Naive thymus-derived CD4-positive, alpha-beta T cell (primary cell): ENCODE results near the gene EPHX1. TPM values are rescaled to one million over a fixed set of nuclear protein-coding genes. Genes with fewer than 3 reads are reported as not detected.

Source experiments
- ATAC-seq: fragments of 150-1000 bp; cut with Tn5 transposase; 2 replicates; pipeline ENCODE4 v1.10.0; 2021; ENCODE audit warnings: mild to moderate bottlenecking, moderate library complexity
- CTCF ChIA-PET: fragments of 350-600 bp; sonication (Branson Sonifier 250); formaldehyde crosslinking; loops from one replicate; lab custom pipeline; 2021; ENCODE audit warnings: antibody characterized with exemption; lab: Charles Lee
- POLR2A ChIA-PET: fragments of 350-600 bp; sonication (Branson Sonifier 250); formaldehyde crosslinking; loops from one replicate; lab custom pipeline; 2021; ENCODE audit warnings: antibody characterized with exemption, inconsistent platforms; lab: Charles Lee
- DNase-seq, 9 donors: peaks; one replicate each; pipeline versions ENCODE4 v3.0.0 to v3.0.0-alpha.2; 2020 to 2022; ENCODE audit warnings: mixed read lengths in 1 of 9
- H3K27ac ChIP-seq: one replicate; pipeline ENCODE4 v1.7.0; 2013; ENCODE audit warnings: mild to moderate bottlenecking, low read depth, low read length, moderate library complexity
- H3K27me3 ChIP-seq, 2 donors: one replicate each; pipeline ENCODE4 v1.7.0; 2013; ENCODE audit warnings: low read length in 2 of 2, mild to moderate bottlenecking in 2 of 2, moderate library complexity in 2 of 2; ENCODE audit not compliant: control insufficient read depth in 2 of 2, insufficient read depth in 2 of 2
- H3K36me3 ChIP-seq, 3 experiments: 1 replicate in 2 of 3; 2 replicates in 1 of 3; pipeline ENCODE4 v1.7.0; 2013; ENCODE audit warnings: low read length in 3 of 3, mild to moderate bottlenecking in 3 of 3, moderate library complexity in 1 of 3; ENCODE audit not compliant: insufficient read depth in 3 of 3, control insufficient read depth in 2 of 3
- H3K4me1 ChIP-seq, 2 donors: one replicate each; pipeline ENCODE4 v1.7.0; 2013; ENCODE audit warnings: low read length in 2 of 2, mild to moderate bottlenecking in 2 of 2, moderate library complexity in 1 of 2; ENCODE audit not compliant: control insufficient read depth in 2 of 2, insufficient read depth in 2 of 2
- H3K4me3 ChIP-seq: 2 replicates; pipeline ENCODE4 v1.7.0; 2013; ENCODE audit warnings: mild to moderate bottlenecking, low read length
- H3K9me3 ChIP-seq, 3 experiments: 1 replicate in 2 of 3; 2 replicates in 1 of 3; pipeline ENCODE4 v1.7.0; 2013; ENCODE audit warnings: low read length in 3 of 3; ENCODE audit not compliant: control insufficient read depth in 2 of 3
- H3K27ac Mint-ChIP-seq, 9 donors: one replicate each; pipeline ENCODE4 v1.8.0; 2020 to 2022; ENCODE audit warnings: mixed read lengths in 9 of 9, mild to moderate bottlenecking in 8 of 9, moderate library complexity in 5 of 9, inconsistent platforms in 2 of 9
- H3K27me3 Mint-ChIP-seq, 5 donors: one replicate each; pipeline ENCODE4 v1.8.0; 2021 to 2022; ENCODE audit warnings: mixed read lengths in 5 of 5, mild to moderate bottlenecking in 1 of 5
- H3K36me3 Mint-ChIP-seq, 5 donors: one replicate each; pipeline ENCODE4 v1.8.0; 2020 to 2022; ENCODE audit warnings: mixed read lengths in 5 of 5, mild to moderate bottlenecking in 3 of 5, inconsistent platforms in 1 of 5
- H3K4me1 Mint-ChIP-seq, 7 donors: one replicate each; pipeline ENCODE4 v1.8.0; 2020 to 2022; ENCODE audit warnings: mixed read lengths in 7 of 7, mild to moderate bottlenecking in 3 of 7, inconsistent platforms in 1 of 7
- H3K4me3 Mint-ChIP-seq, 10 donors: one replicate each; pipeline ENCODE4 v1.8.0; 2020 to 2022; ENCODE audit warnings: mild to moderate bottlenecking in 10 of 10, mixed read lengths in 10 of 10, moderate library complexity in 6 of 10, inconsistent platforms in 2 of 10
- H3K9me3 Mint-ChIP-seq, 11 donors: one replicate each; pipeline ENCODE4 v1.8.0; 2020 to 2022; ENCODE audit warnings: mixed read lengths in 11 of 11, mild to moderate bottlenecking in 4 of 11, inconsistent platforms in 1 of 11, moderate library complexity in 1 of 11
- intact Hi-C, 2 donors: fragments of 100-400 bp; cut with micrococcal nuclease; formaldehyde crosslinking; loops; one replicate each; pipeline ENCODE4 v1.15.1; 2023
- polyA plus RNA-seq, 2 donors: library from polyadenylated mRNA; unstranded; fragments of 300-500 nt; fragmentation: Illumina TruSeq; gene quantifications; one replicate each; pipeline ENCODE4 v1.2.3, GENCODE V29; 2021
- total RNA-seq, 6 experiments: library from RNA in 5 of 6; stranded (reverse) in 5 of 6; gene quantifications; 1 replicate in 5 of 6; 2 replicates in 1 of 6; pipeline ENCODE4 v1.2.3 and lab custom pipeline; 2021 to 2026

EPHX1 gene
- total and polyA plus RNA-seq, 7 experiments from 2014 or later, result 0.66 to 3.2 (median 2.0) TPM

DNA sequence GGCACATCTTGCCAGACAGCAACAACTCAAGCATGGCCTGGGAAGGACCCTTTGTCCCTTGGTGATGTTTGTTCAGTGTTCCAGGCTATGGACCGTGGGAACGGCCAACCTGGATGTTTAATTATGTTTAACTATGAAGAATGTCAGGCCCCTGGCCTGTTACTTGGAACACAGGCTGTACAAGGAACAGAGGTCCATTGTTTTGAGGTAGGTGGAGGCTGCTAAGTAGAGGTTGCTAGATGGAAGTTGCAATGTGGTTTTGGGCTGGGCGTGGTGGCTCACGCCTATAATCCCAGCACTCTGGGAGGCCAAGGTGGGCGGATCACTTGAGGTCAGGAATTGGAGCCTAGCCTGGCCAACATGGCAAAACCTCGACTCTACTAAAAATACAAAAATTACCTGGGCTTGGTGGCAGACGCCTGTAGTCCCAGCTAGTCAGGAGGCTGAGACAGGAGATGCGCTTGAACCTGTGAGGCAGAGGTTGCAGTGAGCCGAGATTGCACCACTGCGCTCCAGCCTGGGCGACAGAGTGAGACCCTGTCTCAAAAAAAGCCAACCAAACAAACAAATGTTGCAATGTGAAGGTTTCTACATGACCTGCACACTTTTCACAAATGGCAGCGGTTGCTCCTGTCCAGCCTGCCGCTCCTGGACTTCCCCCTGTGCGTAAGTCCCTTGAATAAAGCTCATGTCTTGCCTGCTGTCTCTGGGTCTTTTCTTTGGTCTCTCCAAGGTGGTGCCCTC lies 81.5 kb downstream of the EPHX1 start:
- POLR2A ChIA-PET, result interaction anchor here (0.8 to 12.8 kb wide), 3 partner anchors 11 to 19 kb away, joined by 3 to 396 read pairs (median 11); partner anchors contain the start of gene TMEM63A
- no peak for ATAC-seq
- Histone ChIP-seq H3K27me3 (no peaks in the 10 kb centered on the region), H3K4me3 (no peak overlapping the region), H3K4me1 (peaks cover 8 to 18% of the 10 kb centered on the region in 2 donors), H3K27ac (no peak overlapping the region), H3K9me3 (no peaks in the 10 kb centered on the region), H3K36me3 (no peaks in the 10 kb centered on the region)
- H3K36me3 Mint-ChIP-seq, result no peaks in the 10 kb centered on the region
- DNase-seq, result no peak
- H3K4me1 Mint-ChIP-seq, result peaks cover 5 to 49% (median 29%) of the 10 kb centered on the region in 7 donors
- peak overlapping the region in 5 of 9 donors; percentile 21 to 85 (median 64) for H3K27ac Mint-ChIP-seq
- peaks cover 0 to 46% (median 0%) of the 10 kb centered on the region in 5 donors for H3K27me3 Mint-ChIP-seq
- CTCF ChIA-PET, result no interaction called here
- no peaks in the 10 kb centered on the region for H3K9me3 Mint-ChIP-seq
- peak overlapping the region in 2 of 10 donors; percentile 2 to 18 for H3K4me3 Mint-ChIP-seq
- intact Hi-C loops, result no loop called here

DNA sequence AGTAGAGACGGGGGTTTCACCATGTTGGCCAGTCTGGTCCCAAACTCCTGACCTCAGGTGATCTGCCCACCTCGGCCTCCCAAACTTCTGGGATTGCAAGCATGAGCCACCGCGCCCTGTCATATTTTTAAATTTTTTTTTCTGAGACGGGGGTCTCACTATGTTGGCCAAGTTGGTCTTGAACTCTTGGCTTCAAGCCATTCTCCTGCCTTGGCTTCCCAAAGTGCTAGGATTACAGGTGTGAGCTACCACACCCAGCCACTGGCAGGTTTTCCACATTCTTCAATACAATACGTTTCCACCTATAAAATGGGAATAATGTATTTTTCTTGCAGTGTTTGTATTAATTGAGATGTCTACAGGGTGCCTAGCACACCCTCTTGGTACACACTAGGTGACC lies 82.4 kb downstream of the EPHX1 start:
- ChIA-PET POLR2A (interaction anchor here (0.8 to 12.8 kb wide), 2 partner anchors 10 to 12 kb away, joined by 3 to 396 read pairs; partner anchors contain the start of gene TMEM63A), CTCF (no interaction called here)
- Mint-ChIP-seq H3K27me3 (peaks cover 0 to 43% (median 0%) of the 10 kb centered on the region in 5 donors), H3K4me1 (peaks cover 14 to 58% (median 38%) of the 10 kb centered on the region in 7 donors), H3K9me3 (no peaks in the 10 kb centered on the region), H3K4me3 (no peak overlapping the region), H3K27ac (no peak overlapping the region), H3K36me3 (no peaks in the 10 kb centered on the region)
- no peak overlapping the region for H3K27ac ChIP-seq
- H3K9me3 ChIP-seq, result no peaks in the 10 kb centered on the region
- peaks cover 17 to 26% of the 10 kb centered on the region in 2 donors for H3K4me1 ChIP-seq
- no peaks in the 10 kb centered on the region for H3K27me3 ChIP-seq
- intact Hi-C loops, result no loop called here
- ATAC-seq, result no peak
- no peak for DNase-seq
- H3K36me3 ChIP-seq, result no peaks in the 10 kb centered on the region
- no peak overlapping the region for H3K4me3 ChIP-seq

Other genes with a start within 250 kb of the EPHX1 start
- gene ENAH, start 157.0 kb upstream of the EPHX1 start, total RNA-seq, result under 1 TPM in 3 of 5 experiments, not detected in 2; 0.08 to 0.42 (median 0.16) TPM
- not detected for gene ENAH, start 157.0 kb upstream of the EPHX1 start, polyA plus RNA-seq
- 100 to 1,000 TPM in 3 of 5 experiments, 10 to 100 TPM in 2; 76.1 to 193 (median 145) TPM for gene SRP9, start 32.3 kb upstream of the EPHX1 start, total RNA-seq
- 100 to 1,000 TPM; 179 to 349 TPM for gene SRP9, start 32.3 kb upstream of the EPHX1 start, polyA plus RNA-seq
- gene TMEM63A, start 72.3 kb downstream of the EPHX1 start, total RNA-seq, result 100 to 1,000 TPM; 189 to 611 (median 383) TPM
- 10 to 100 TPM; 55.0 to 85.3 TPM for gene TMEM63A, start 72.3 kb downstream of the EPHX1 start, polyA plus RNA-seq
- gene LEFTY1, start 79.0 kb downstream of the EPHX1 start, total RNA-seq, result under 1 TPM in 2 of 5 experiments, not detected in 3; 0.84 to 0.85 TPM
- not detected for gene LEFTY1, start 79.0 kb downstream of the EPHX1 start, polyA plus RNA-seq
- gene PYCR2, start 114.1 kb downstream of the EPHX1 start, total RNA-seq, result 100 to 1,000 TPM in 3 of 5 experiments, 10 to 100 TPM in 2; 46.4 to 137 (median 109) TPM
- 100 to 1,000 TPM; 112 to 148 TPM for gene PYCR2, start 114.1 kb downstream of the EPHX1 start, polyA plus RNA-seq
- not detected for gene LEFTY2, start 131.1 kb downstream of the EPHX1 start, total RNA-seq
- gene LEFTY2, start 131.1 kb downstream of the EPHX1 start, polyA plus RNA-seq, result under 1 TPM in 1 of 2 donors, not detected in 1; 0.45 TPM
- 10 to 100 TPM; 20.4 to 36.3 (median 20.8) TPM for gene SDE2, start 189.2 kb downstream of the EPHX1 start, total RNA-seq
- 1 to 10 TPM; 9.3 TPM for gene SDE2, start 189.2 kb downstream of the EPHX1 start, polyA plus RNA-seq